TTC549 (cell line): ENCODE results near the gene SCYGR2.

Source experiments
- FAIRE-seq: peaks from 2 replicates; lab custom pipeline; 2012; peaks lifted over from hg19 to GRCh38; lab: Jason Lieb, UNC

The SCYGR2 gene

GRCh38 chr2:227613272-227613660, 14.6 kb downstream of the SCYGR2 start:
- no peak for FAIRE-seq

GRCh38 chr2:227614246-227614645, 15.6 kb downstream of the SCYGR2 start:
- no peak for FAIRE-seq

- FAIRE-seq, result no peak
Observed at GRCh38 chr2:227614740-227615139, 16.0 kb downstream of the SCYGR2 start, which contains the start of gene SCYGR3. Gene SCYGR3, minus strand, starts transcription at chr2:227614840. Its CDS starts 0 bp downstream, at chr2:227614840.

- FAIRE-seq, result no peak
Observed at GRCh38 chr2:227615181-227615580, 16.5 kb downstream of the SCYGR2 start.

GRCh38 chr2:227615906-227616305, 17.2 kb downstream of the SCYGR2 start:
- no peak for FAIRE-seq

- no peak for FAIRE-seq
Observed at GRCh38 chr2:227616631-227617030, 17.9 kb downstream of the SCYGR2 start.

- no peak for FAIRE-seq
Observed at GRCh38 chr2:227617316-227618230, 18.9 kb downstream of the SCYGR2 start, which contains the start of gene SCYGR4. Gene SCYGR4, plus strand, starts transcription at chr2:227617498. Its CDS starts 0 bp downstream, at chr2:227617498.

GRCh38 chr2:227623226-227623625, 24.5 kb downstream of the SCYGR2 start:
- FAIRE-seq, result no peak

- no peak for FAIRE-seq
Observed at GRCh38 chr2:227625420-227625819, 26.7 kb downstream of the SCYGR2 start.

GRCh38 chr2:227626580-227627151, 28.0 kb downstream of the SCYGR2 start:
- FAIRE-seq, result no peak

- FAIRE-seq, result no peak
Observed at GRCh38 chr2:227627769-227628168, 29.1 kb downstream of the SCYGR2 start.

- FAIRE-seq, result no peak
Observed at GRCh38 chr2:227629435-227629834, 30.7 kb downstream of the SCYGR2 start.

GRCh38 chr2:227630322-227630721, 31.6 kb downstream of the SCYGR2 start:
- FAIRE-seq, result no peak

- no peak for FAIRE-seq
Observed at GRCh38 chr2:227632827-227633226, 34.1 kb downstream of the SCYGR2 start.

- FAIRE-seq, result no peak
Observed at GRCh38 chr2:227634201-227634600, 35.5 kb downstream of the SCYGR2 start.

GRCh38 chr2:227642656-227643055, 44.0 kb downstream of the SCYGR2 start:
- no peak for FAIRE-seq

- no peak for FAIRE-seq
Observed at GRCh38 chr2:227643990-227644551, 45.4 kb downstream of the SCYGR2 start.
